Measurements from ENCODE around the gene SLC7A6OS.
"Not testable (repeated sequence)": the region's sequence is repeated elsewhere in the genome, so short reads cannot be mapped to it uniquely, and the experiment has no call there.

The SLC7A6OS gene

DNA sequence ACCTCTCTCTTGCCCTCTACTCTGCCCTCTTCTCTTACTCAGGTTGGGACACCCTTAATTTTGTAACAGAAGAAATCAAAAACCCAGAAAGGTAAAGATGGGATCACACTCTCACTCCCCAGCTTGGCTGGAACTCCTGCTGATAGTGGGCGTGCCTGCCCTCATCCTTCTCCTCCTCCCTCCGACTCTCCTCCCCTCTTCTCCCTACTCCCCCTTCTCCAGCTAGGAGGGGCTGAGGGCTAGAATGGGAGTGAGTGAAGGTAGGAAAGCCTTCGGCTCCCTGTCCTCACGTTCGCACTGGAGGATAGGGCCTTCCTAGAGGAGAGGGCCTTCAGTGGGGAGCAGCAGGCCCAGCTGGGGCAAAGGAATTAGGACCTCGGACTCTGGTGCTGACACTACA, 20.3 kb downstream of the SLC7A6OS start:
- H3K27ac ChIP-seq (ENCODE audit: low read length), result no peak overlapping the region
- no peaks in the 10 kb centered on the region for H3K9me3 ChIP-seq (replicated peaks; ENCODE audit: insufficient read depth, low read length)

DNA sequence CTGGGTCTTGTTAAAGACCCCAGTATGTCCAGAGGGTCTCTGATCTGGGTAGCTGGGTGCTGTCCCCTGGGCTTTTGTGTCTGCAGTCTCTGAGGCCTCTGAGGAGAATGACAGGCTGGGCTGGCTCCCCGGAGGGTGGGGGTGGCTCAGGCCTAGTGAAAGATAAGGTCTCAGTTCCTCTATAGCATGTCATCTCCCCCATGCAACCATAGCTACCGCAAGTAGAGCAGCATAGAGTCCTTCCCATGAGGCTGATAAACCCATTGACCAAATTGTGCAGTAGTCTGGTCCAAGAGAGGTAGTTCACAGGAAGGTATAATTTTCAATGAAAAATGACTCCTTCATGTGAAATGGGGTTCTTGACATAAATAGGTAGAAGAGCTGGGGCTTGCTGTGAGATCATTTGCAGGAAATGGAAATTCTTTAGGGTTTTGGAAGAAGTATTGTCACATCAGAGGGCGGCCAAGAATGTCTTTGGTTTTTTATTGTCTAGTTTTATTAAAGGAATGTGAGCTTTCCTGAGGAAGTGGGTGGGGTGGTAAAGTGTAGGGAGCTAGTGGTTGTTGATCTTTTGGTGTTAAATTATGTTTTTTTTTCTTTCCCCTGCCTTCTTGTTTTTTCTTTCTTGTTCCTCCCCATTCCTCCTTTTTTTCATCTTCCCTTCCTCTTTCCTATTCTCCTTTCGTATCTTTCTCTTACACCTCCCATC, 21.0 kb downstream of the SLC7A6OS start:
- Histone ChIP-seq H3K79me2 (ENCODE audit: low read length) (peaks cover 86% of the 10 kb centered on the region), H4K20me1 (ENCODE audit: insufficient read depth, low read length) (no peaks in the 10 kb centered on the region), H3K9me2 (replicated peaks; ENCODE audit: insufficient read depth, low read length) (no peaks in the 10 kb centered on the region), H3F3A (ENCODE audit: insufficient read depth, low read length) (peaks cover 20% of the 10 kb centered on the region), H2AFZ (ENCODE audit: low read length) (no peak overlapping the region), H3K9ac (ENCODE audit: low read length) (no peak overlapping the region), H3K4me1 (ENCODE audit: low read length) (peaks cover 24% of the 10 kb centered on the region), H3K9me3 (replicated peaks; ENCODE audit: insufficient read depth, low read length) (no peaks in the 10 kb centered on the region), H3K4me2 (ENCODE audit: low read depth, low read length) (no peak overlapping the region), H3K4me3 (ENCODE audit: low read length) (no peak overlapping the region), H3K27ac (ENCODE audit: low read length) (no peak overlapping the region), H3K36me3 (replicated peaks; ENCODE audit: insufficient read depth, low read length) (0 out of 2 replicates have a peak, but pooled peaks cover 9% of the 10 kb centered on the region), H3K27me3 (replicated peaks; ENCODE audit: insufficient read depth, low read length) (no peaks in the 10 kb centered on the region)
- no peak for DNase-seq
- TF ChIP-seq EZH2 (optimal IDR thresholded peaks at IDR 0.05; ENCODE audit: low read depth, low read length), result no peak
- TF ChIP-seq, protein P1, sequence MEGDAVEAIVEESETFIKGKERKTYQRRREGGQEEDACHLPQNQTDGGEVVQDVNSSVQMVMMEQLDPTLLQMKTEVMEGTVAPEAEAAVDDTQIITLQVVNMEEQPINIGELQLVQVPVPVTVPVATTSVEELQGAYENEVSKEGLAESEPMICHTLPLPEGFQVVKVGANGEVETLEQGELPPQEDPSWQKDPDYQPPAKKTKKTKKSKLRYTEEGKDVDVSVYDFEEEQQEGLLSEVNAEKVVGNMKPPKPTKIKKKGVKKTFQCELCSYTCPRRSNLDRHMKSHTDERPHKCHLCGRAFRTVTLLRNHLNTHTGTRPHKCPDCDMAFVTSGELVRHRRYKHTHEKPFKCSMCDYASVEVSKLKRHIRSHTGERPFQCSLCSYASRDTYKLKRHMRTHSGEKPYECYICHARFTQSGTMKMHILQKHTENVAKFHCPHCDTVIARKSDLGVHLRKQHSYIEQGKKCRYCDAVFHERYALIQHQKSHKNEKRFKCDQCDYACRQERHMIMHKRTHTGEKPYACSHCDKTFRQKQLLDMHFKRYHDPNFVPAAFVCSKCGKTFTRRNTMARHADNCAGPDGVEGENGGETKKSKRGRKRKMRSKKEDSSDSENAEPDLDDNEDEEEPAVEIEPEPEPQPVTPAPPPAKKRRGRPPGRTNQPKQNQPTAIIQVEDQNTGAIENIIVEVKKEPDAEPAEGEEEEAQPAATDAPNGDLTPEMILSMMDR (IDR thresholded peaks at IDR 0.05; ENCODE audit: low read length), result no peak
- no peak for TF ChIP-seq EZH2phosphoT487 (IDR thresholded peaks at IDR 0.05; ENCODE audit: low read length)

More for the DNA sequence above, 20.3 kb downstream of the SLC7A6OS start:
- Histone ChIP-seq H3K4me3 (ENCODE audit: low read length) (no peak overlapping the region), H3K9me2 (replicated peaks; ENCODE audit: insufficient read depth, low read length) (no peaks in the 10 kb centered on the region), H4K20me1 (ENCODE audit: insufficient read depth, low read length) (no peaks in the 10 kb centered on the region), H3K27me3 (replicated peaks; ENCODE audit: insufficient read depth, low read length) (no peaks in the 10 kb centered on the region), H3K9ac (ENCODE audit: low read length) (no peak overlapping the region), H3K4me1 (ENCODE audit: low read length) (peaks cover 19% of the 10 kb centered on the region), H3F3A (ENCODE audit: insufficient read depth, low read length) (peaks cover 14% of the 10 kb centered on the region), H3K79me2 (ENCODE audit: low read length) (peaks cover 87% of the 10 kb centered on the region), H3K36me3 (replicated peaks; ENCODE audit: insufficient read depth, low read length) (0 out of 2 replicates have a peak, but pooled peaks cover 9% of the 10 kb centered on the region), H2AFZ (ENCODE audit: low read length) (no peak overlapping the region), H3K4me2 (ENCODE audit: low read depth, low read length) (no peak overlapping the region)
- TF ChIP-seq EZH2phosphoT487 (IDR thresholded peaks at IDR 0.05; ENCODE audit: low read length) (no peak), EZH2 (optimal IDR thresholded peaks at IDR 0.05; ENCODE audit: low read depth, low read length) (no peak)
- TF ChIP-seq, protein P1 (IDR thresholded peaks at IDR 0.05; ENCODE audit: low read length), result no peak
- no peak for DNase-seq

DNA sequence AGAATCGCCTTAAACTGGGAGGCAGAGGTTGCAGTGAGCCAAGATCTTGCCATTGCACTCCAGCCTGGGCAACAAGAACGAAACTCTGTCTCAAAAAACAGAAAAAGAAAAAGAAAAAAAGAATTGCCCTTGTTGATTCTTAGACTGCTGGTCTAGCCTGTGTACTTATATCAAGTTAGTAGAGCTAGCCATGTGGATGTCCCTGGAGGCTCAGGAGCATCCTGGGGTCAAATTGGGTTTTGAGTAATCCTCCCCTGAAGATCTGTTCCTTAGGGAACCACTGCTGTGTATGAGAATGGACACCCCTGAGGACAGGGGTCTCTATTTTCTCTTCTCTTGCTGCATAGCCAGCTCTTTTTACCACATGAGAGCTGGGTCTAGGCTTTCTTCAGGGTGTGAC, 21.5 kb downstream of the SLC7A6OS start:
- H3K27me3 ChIP-seq (replicated peaks; ENCODE audit: insufficient read depth, low read length), result no peaks in the 10 kb centered on the region
- H3K4me1 ChIP-seq (ENCODE audit: low read length), result peaks cover 29% of the 10 kb centered on the region
- H3K4me2 ChIP-seq (ENCODE audit: low read depth, low read length), result no peak overlapping the region
- TF ChIP-seq EZH2 (optimal IDR thresholded peaks at IDR 0.05; ENCODE audit: low read depth, low read length) (no peak), EZH2phosphoT487 (IDR thresholded peaks at IDR 0.05; ENCODE audit: low read length) (no peak)
- TF ChIP-seq, protein P1 (IDR thresholded peaks at IDR 0.05; ENCODE audit: low read length), result no peak
- H3K9me2 ChIP-seq (replicated peaks; ENCODE audit: insufficient read depth, low read length), result no peaks in the 10 kb centered on the region
- no peak for DNase-seq
- H3K4me3 ChIP-seq (ENCODE audit: low read length), result no peak overlapping the region
- H3K36me3 ChIP-seq (replicated peaks; ENCODE audit: insufficient read depth, low read length), result 0 out of 2 replicates have a peak, but pooled peaks cover 9% of the 10 kb centered on the region
- no peaks in the 10 kb centered on the region for H4K20me1 ChIP-seq (ENCODE audit: insufficient read depth, low read length)
- no peak overlapping the region for H3K27ac ChIP-seq (ENCODE audit: low read length)
- H2AFZ ChIP-seq (ENCODE audit: low read length), result no peak overlapping the region
- no peaks in the 10 kb centered on the region for H3K9me3 ChIP-seq (replicated peaks; ENCODE audit: insufficient read depth, low read length)
- peaks cover 80% of the 10 kb centered on the region for H3K79me2 ChIP-seq (ENCODE audit: low read length)
- H3K9ac ChIP-seq (ENCODE audit: low read length), result no peak overlapping the region
- H3F3A ChIP-seq (ENCODE audit: insufficient read depth, low read length), result peaks cover 26% of the 10 kb centered on the region

DNA sequence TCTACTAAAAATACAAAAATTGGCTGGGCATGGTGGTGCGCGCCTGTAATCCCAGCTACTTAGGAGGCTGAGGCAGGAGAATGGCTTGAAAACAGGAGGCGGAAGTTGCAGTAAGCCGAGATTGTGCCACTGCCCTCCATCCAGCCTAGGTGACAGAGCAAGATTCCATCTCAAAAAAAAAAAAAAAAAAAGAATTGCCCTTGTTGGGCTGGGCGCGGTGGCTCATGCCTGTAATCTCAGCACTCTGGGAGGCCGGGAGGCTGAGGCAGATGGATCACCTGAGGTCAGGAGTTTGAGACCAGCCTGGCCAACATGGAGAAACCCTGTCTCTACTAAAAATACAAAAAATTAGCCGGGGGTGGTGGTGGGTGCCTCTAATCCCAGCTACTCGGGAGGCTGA, 21.9 kb downstream of the SLC7A6OS start:
- not testable (repeated sequence) for H3K36me3 ChIP-seq (replicated peaks; ENCODE audit: insufficient read depth, low read length)

More for the DNA sequence above, 21.9 kb downstream of the SLC7A6OS start:
- H3F3A ChIP-seq (ENCODE audit: insufficient read depth, low read length), result peaks cover 30% of the 10 kb centered on the region
- peaks cover 78% of the 10 kb centered on the region for H3K79me2 ChIP-seq (ENCODE audit: low read length)
- not testable (repeated sequence) for H3K9me2 ChIP-seq (replicated peaks; ENCODE audit: insufficient read depth, low read length); DNase-seq; H3K27me3 ChIP-seq (replicated peaks; ENCODE audit: insufficient read depth, low read length); H3K9me3 ChIP-seq (replicated peaks; ENCODE audit: insufficient read depth, low read length); H3K9ac ChIP-seq (ENCODE audit: low read length); H3K27ac ChIP-seq (ENCODE audit: low read length); H4K20me1 ChIP-seq (ENCODE audit: insufficient read depth, low read length); H3K4me3 ChIP-seq (ENCODE audit: low read length); H2AFZ ChIP-seq (ENCODE audit: low read length); H3K4me2 ChIP-seq (ENCODE audit: low read depth, low read length)
- H3K4me1 ChIP-seq (ENCODE audit: low read length), result peaks cover 33% of the 10 kb centered on the region

Data from MM.1S (cell line).